HG02588 (cell line): ENCODE results near the gene CD93.

Experiments
- ATAC-seq: cut with Tn5 transposase; IDR thresholded peaks from one replicate; pipeline ENCODE4 v1.9.1; 2021; ENCODE audit warnings: mild to moderate bottlenecking, moderate library complexity; ENCODE audit not compliant: unreplicated experiment

The CD93 gene

GRCh38 chr20:23120936-23121750 lies 35.0 kb upstream of the CD93 start:
- ATAC-seq: no peak

- ATAC-seq: no peak
Observed at GRCh38 chr20:23120261-23120660, 34.1 kb upstream of the CD93 start.

- no peak for ATAC-seq
Observed at GRCh38 chr20:23119456-23120216, 33.5 kb upstream of the CD93 start.

- no peak for ATAC-seq
Observed at GRCh38 chr20:23118766-23119165, 32.6 kb upstream of the CD93 start.

GRCh38 chr20:23118144-23118543 lies 32.0 kb upstream of the CD93 start:
- no peak for ATAC-seq

- no peak for ATAC-seq
Observed at GRCh38 chr20:23117738-23118137, 31.6 kb upstream of the CD93 start.

- ATAC-seq: no peak
Observed at GRCh38 chr20:23116311-23117089, 30.4 kb upstream of the CD93 start.

GRCh38 chr20:23115822-23116221 lies 29.7 kb upstream of the CD93 start:
- no peak for ATAC-seq

GRCh38 chr20:23114448-23115082 lies 28.4 kb upstream of the CD93 start:
- ATAC-seq: no peak

GRCh38 chr20:23114018-23114417 lies 27.9 kb upstream of the CD93 start:
- ATAC-seq: no peak

GRCh38 chr20:23112595-23112994 lies 26.5 kb upstream of the CD93 start:
- no peak for ATAC-seq

- ATAC-seq: no peak
Observed at GRCh38 chr20:23111944-23112342, 25.8 kb upstream of the CD93 start.

- no peak for ATAC-seq
Observed at GRCh38 chr20:23111307-23111943, 25.3 kb upstream of the CD93 start.

- no peak for ATAC-seq
Observed at GRCh38 chr20:23108871-23109270, 22.7 kb upstream of the CD93 start.

- no peak for ATAC-seq
Observed at GRCh38 chr20:23107466-23107865, 21.3 kb upstream of the CD93 start.

GRCh38 chr20:23106271-23106851 lies 20.2 kb upstream of the CD93 start:
- no peak for ATAC-seq

- no peak for ATAC-seq
Observed at GRCh38 chr20:23105193-23105592, 19.1 kb upstream of the CD93 start.

- ATAC-seq: no peak
Observed at GRCh38 chr20:23103284-23104018, 17.3 kb upstream of the CD93 start.

- no peak for ATAC-seq
Observed at GRCh38 chr20:23101696-23102406, 15.7 kb upstream of the CD93 start.
